Embryonic facial prominence (tissue), 1 donor: Measurements from ENCODE around the gene ME2.
"Not testable (repeated sequence)": the region's sequence is repeated elsewhere in the genome, so short reads cannot be mapped to it uniquely, and the experiment has no call there.

ENCODE experiments used
- DNase-seq: peaks from one replicate; pipeline ENCODE4 v3.0.0-alpha.2; 2016; ENCODE audit errors: extremely low spot score

Gene ME2

GRCh38 chr18:50973367-50974126 is 94.6 kb downstream of the ME2 start:
- DNase-seq, result no peak

GRCh38 chr18:50977037-50977760 is 98.3 kb downstream of the ME2 start:
- no peak for DNase-seq

- DNase-seq, result no peak
These were observed 102.5 kb downstream of the ME2 start for GRCh38 chr18:50981381-50981780.

- no peak for DNase-seq
These were observed 103.3 kb downstream of the ME2 start for GRCh38 chr18:50982086-50982801.

DNA sequence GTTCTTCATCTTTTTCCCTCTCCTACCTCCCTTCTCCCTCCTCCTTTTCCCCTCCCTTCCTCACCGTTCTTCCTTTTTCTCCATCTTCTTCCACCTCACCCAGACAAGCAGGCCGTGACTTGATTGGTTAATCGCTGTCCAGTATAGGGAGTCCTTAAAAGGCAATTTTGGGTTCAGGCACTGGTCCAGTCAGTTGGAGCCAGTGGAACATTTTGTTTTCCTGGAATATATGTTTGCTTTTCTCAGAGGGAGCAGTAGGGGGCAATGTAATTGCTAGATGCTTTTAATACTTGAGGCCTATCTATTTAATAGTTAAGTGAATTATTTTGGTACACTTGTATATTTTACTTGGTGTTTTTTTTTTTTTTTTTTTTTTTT is 103.9 kb downstream of the ME2 start:
- DNase-seq, result no peak

- no peak for DNase-seq
These were observed 107.6 kb downstream of the ME2 start for GRCh38 chr18:50986360-50987087.

DNA sequence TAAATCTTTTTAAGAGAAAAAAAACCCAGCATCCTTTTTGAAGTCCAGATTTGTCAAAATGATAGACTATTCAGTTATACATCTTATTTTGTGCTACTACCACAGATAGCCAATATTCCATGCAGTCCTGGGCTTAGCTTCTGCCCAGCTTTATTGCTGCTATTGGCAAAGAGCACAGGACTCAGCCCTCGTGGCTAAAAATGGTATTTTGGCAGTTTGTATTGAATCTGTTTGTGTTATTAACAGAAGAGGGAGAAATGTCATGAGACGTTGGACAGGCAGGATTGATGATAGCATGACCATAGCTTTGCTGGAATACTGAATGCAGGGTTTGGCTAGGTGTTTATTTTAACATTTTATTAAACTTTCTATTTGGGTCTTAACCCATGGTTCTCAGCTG is 108.3 kb downstream of the ME2 start:
- DNase-seq, result no peak

DNA sequence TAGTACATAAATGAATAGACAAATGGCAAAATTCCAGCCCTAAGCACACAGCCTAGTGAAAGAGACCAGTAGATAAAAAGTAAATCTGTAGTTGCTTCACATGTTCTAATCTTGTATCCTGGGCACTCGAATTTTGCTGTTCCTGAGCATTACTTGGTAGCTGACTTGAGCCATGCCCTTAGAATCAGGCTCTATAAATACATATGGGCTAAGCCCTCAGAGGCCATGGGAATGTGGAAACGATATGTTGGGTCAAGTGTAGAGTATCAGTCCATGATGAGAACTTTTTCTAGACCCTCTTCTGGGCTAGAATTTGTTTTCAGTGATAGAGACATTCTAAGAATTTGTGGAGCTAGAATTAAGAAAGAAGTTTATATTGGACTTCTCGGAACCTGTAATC is 110.8 kb downstream of the ME2 start:
- no peak for DNase-seq

GRCh38 chr18:50992351-50992762 is 113.4 kb downstream of the ME2 start:
- DNase-seq, result no peak

DNA sequence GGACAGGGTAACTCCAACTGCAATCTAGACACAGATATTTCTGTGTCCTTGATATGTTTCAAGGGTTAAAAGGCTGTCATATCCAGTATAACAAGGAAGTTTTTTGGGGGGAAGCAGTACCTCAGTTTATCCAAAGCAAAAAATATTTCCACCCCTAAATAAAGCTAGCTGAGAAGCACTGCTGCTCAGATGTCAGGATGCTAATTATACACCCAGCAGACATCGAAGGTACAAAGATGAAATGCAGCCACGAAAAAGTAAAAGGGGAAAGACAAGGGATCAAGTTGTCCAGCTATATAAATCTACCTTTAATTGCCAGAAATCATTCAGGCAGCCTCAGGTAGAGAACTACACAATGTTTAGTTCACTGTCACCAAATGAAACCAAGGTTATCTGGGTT is 115.1 kb downstream of the ME2 start:
- no peak for DNase-seq

GRCh38 chr18:51003174-51003573 is 124.3 kb downstream of the ME2 start:
- not testable (repeated sequence) for DNase-seq
